IMR-90 (cell line): ENCODE data around the gene TP63.

Experiments
- BHLHE40 ChIP-seq: fragments of 150-350 bp; IDR thresholded peaks from 2 replicates; pipeline ENCODE4 v1.6.1; 2016; ENCODE audit warnings: mild to moderate bottlenecking, low read depth, low read length
- FOS ChIP-seq: fragments of 150-350 bp; IDR thresholded peaks from 2 replicates; pipeline ENCODE4 v1.6.1; 2016; ENCODE audit warnings: low read depth, low read length
- MXI1 ChIP-seq: IDR thresholded peaks from 2 replicates; pipeline ENCODE4 v1.6.1; 2012; ENCODE audit warnings: low read depth, mild to moderate bottlenecking, low read length, moderate library complexity, borderline replicate concordance
- NFE2L2 ChIP-seq: fragments of 150-350 bp; IDR thresholded peaks from 2 replicates; pipeline ENCODE4 v1.6.1; 2016; ENCODE audit warnings: low read depth, mild to moderate bottlenecking, low read length
- POLR2A ChIP-seq: IDR thresholded peaks from 2 replicates; pipeline ENCODE4 v1.6.1; 2012; ENCODE audit warnings: mild to moderate bottlenecking, low read depth, low read length
- RAD21 ChIP-seq: IDR thresholded peaks from 2 replicates; pipeline ENCODE4 v1.6.1; 2012; ENCODE audit warnings: low read length, improper control_type of control experiment
- RCOR1 ChIP-seq: IDR thresholded peaks from 2 replicates; pipeline ENCODE4 v1.6.1; 2012; ENCODE audit warnings: mild to moderate bottlenecking, low read length, improper control_type of control experiment; ENCODE audit not compliant: insufficient replicate concordance
- SMC3 ChIP-seq: fragments of 150-350 bp; IDR thresholded peaks from 2 replicates; pipeline ENCODE4 v1.6.1; 2016; ENCODE audit warnings: low read depth, mild to moderate bottlenecking, antibody characterized with exemption, low read length, moderate library complexity
- TF ChIP-seq, protein P1 (sequence below): conservative IDR thresholded peaks from 2 replicates; pipeline ENCODE4 v1.5.1; 2012; ENCODE audit warnings: mild to moderate bottlenecking, low read depth, low read length, improper control_type of control experiment

GRCh38 chr3:189903562-189904250, 272.5 kb downstream of the TP63 start:
- TF ChIP-seq, protein P1, sequence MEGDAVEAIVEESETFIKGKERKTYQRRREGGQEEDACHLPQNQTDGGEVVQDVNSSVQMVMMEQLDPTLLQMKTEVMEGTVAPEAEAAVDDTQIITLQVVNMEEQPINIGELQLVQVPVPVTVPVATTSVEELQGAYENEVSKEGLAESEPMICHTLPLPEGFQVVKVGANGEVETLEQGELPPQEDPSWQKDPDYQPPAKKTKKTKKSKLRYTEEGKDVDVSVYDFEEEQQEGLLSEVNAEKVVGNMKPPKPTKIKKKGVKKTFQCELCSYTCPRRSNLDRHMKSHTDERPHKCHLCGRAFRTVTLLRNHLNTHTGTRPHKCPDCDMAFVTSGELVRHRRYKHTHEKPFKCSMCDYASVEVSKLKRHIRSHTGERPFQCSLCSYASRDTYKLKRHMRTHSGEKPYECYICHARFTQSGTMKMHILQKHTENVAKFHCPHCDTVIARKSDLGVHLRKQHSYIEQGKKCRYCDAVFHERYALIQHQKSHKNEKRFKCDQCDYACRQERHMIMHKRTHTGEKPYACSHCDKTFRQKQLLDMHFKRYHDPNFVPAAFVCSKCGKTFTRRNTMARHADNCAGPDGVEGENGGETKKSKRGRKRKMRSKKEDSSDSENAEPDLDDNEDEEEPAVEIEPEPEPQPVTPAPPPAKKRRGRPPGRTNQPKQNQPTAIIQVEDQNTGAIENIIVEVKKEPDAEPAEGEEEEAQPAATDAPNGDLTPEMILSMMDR = no peak
- TF ChIP-seq MXI1 = no peak
- no peak for TF ChIP-seq POLR2A
- TF ChIP-seq BHLHE40 = no peak
- no peak for TF ChIP-seq RCOR1
- no peak for TF ChIP-seq SMC3
- TF ChIP-seq NFE2L2 = no peak
- TF ChIP-seq RAD21 = no peak
- TF ChIP-seq FOS = no peak
